NCI-H1092 treated with DMSO at 0.1 percent for 48 hours (cell line): ENCODE results near the gene ADARB2.

Experiments
- DNase-seq: peaks from one replicate; lab custom pipeline; 2025; lab: John Stamatoyannopoulos, UW

The ADARB2 gene

DNA sequence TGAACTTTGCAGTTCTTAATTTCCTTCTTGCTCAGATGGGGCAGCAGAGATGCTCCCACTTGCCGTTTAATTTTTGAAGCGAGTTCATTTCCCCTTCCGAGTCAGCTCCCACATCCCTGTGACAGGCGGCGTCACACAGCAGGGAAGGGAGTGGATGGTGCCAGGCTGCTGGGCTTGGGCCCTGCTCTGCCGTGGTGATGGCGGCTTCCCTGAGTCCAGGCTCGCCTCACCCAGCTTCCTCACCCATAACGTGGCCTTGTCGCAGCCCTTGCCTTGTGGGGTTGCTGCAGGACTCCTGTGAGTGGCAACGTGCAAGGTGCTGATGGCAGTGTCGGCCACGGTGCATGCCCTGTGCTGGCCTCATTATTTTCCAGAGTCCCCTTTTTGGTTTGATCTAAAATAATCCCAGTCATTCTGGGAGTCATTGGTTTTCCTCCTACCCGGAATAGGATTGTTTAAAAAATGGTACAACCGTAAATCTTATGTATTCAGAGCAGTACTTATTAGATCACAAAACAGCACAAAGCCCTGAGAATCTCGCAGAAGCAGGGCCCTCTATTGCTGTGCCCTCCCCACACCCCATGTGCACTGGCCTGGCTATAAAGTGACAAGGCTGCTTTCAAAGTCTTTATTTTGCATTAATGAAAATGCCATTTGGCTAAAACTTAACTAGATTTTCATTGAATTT lies 421.1 kb downstream of the ADARB2 start:
- DNase-seq = no peak

- DNase-seq = no peak
Measured at GRCh38 chr10:1315178-1315577, 422.1 kb downstream of the ADARB2 start.

DNA sequence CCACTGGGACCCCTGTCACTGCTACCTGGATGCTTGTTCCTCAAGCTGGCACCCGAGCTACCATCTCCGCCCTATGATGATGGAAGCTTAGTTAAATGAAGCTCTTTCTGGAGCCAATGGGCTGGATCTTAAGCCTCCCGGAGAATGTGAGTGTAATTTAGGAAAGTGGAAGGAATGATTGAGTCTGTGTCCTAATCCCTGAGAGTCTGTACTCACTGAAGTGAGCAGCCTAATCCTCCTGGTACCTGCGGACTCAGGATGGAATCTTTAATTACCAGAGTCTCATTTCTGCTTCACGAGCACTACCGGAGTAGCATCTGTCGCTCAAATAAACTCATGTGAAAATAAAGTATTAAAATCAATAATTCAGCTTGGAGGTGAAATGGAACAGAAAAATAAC lies 425.6 kb downstream of the ADARB2 start:
- DNase-seq = no peak

DNA sequence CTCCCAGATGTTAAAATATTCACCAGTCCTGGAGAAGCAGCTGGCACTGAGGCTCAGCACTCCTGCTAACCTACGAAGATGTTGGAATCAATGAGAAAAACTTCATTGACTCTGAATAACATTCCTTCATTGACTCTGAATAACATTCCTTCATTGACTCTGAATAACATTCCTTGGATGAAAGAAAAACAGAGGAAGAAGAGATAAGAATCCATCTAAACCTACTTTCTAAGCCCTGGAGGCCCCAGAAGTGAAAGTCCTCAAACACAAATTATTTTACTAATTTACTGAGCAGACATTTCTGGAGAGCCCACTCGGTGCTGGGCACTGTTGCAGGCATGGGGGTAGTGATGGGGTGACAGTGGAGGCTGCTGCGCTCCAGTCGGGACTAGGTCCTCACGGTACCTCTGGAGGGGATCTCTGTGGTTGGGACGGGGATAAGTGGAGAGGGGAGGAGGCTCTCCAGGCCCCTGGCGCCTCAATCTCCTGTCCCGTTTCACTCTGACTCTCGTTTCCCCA lies 427.0 kb downstream of the ADARB2 start:
- no peak for DNase-seq

DNA sequence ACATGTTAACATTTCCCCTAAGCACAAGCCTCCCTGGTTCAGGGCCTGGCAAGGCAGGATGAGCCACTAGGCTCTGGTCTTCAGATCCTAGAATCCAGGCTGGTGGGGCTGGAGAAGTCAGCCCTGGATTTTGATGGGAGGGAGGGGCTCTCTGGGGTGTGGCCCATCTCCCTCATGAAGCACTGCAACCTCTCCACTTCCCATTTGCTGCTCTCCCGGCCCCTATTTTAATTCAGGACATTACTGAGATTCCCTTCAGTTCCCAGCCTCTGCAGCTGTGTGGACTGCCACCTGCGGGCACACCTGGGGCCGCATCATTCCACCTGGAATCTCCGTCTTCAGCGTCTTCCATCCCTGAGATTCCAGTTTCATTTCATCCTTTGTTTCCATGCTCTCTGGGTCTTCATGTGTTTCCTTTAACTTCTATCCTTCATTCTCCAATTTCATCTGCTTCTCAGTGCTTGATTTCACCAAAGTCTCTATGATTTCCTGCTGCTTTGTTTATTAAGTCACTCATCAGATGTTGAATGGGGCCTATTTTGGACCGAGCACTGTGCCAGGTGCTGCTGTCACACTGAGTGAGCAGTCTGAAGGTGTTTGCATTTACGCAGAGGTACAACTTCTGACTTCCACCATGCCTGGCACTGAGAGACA lies 427.6 kb downstream of the ADARB2 start:
- no peak for DNase-seq

GRCh38 chr10:1308962-1309616 lies 428.2 kb downstream of the ADARB2 start:
- no peak for DNase-seq

DNA sequence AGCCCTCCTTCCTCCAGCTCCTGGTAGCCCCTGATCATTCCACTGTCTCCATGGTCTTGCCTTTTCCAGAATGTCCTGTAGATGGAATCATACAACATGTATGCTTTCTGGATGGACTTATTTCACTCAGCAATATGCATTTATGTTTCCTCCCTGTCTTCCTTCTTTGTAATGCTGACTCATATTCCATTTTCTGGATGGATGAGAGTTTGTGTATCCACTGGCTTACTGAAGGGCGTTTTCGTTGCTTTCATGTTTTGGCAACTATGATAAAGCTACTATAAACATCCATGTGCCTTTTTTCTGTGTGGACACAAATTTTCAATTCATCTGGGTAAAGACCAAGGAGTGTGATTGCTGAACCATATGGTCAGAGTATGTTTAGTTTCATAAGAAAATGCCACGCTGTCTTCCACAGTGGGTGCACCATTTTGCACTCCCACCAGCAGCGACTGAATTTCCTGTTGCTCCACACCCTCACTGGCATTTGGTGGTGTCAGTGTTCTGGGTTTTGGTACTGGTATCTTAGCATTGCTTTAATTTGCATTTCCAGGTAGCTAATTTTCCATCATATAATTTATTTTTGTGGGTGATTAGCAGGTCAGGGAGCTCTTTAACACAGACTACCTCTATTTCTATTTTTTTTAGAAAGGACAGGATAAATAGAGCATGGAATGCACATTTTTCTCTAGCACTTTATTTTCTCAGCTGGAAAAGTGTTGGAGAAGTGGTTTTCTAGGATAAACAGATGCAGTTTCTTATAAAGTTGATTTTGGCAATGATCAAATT lies 429.0 kb downstream of the ADARB2 start:
- DNase-seq = no peak

GRCh38 chr10:1301143-1301542 lies 436.2 kb downstream of the ADARB2 start:
- no peak for DNase-seq

GRCh38 chr10:1300218-1300617 lies 437.1 kb downstream of the ADARB2 start:
- DNase-seq = no peak

- no peak for DNase-seq
Measured at GRCh38 chr10:1299041-1299726, 438.1 kb downstream of the ADARB2 start.

DNA sequence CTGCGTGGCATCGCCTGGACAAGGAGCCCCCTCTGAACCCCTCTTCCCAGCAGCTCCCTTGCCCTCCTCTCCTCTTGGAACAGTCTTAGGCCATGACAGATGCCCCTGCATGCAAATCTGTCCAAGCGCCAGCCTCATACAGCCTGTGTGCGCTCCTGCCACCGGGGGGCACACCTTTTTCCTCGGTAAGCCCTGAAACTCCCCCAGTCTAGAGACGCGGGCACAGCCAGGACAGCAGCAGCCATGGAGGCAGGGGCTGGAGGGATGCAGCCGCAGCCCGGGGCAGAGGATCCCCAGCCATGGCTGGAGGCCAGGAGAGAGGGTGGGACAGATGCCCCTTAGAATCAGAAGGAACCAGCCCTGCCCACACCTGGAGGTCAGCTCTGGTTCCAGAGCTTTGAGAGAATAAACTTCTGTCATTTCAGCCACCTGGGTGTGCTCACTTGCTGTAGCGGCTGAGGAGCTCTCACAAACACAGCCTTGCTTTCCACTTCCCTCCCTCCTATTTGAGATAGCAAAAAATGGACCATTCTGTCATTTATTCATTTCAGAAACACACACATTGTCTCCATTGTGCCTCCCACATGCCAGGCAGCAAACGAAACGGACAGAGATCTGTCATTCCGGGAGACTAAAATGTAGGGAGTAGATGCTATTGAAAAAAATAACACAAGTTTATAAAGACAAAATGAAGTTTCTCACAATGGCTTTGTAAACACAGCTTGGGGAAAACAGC lies 439.6 kb downstream of the ADARB2 start:
- no peak for DNase-seq

DNA sequence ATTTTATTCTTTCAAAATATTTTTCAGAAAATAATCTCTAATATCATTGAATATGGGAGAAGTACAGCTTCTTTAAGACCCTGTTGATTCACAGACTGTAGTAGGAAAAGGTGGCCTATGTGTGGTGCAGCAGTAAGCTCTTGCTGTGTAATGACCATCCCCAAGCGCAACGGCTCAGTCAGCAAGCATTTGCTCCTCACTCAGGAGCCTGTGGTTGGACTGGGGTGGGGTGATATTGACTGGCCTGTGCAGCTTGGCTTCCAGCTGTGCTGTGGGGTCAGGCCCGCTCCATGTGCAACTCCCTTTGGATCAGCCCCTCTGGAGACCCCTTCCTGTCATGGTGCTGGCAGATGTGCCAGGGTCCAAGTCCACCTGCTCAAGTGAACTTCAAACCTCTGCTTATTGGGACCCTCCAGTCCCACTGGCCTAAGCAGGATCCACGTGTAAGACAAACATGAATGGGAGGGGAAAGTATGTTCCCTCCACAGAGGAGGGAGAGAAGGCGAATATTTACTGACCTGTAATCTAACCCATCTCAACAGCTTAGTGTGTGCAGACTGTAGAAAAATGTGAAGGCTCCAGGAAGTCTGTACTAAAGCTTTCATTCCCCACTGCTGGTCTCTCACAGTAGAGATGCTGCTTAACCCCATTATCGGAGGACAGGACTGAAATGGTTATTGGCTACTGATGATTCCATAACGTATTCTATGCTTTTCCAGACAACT lies 441.4 kb downstream of the ADARB2 start:
- no peak for DNase-seq

GRCh38 chr10:1294748-1295147 lies 442.6 kb downstream of the ADARB2 start:
- no peak for DNase-seq

DNA sequence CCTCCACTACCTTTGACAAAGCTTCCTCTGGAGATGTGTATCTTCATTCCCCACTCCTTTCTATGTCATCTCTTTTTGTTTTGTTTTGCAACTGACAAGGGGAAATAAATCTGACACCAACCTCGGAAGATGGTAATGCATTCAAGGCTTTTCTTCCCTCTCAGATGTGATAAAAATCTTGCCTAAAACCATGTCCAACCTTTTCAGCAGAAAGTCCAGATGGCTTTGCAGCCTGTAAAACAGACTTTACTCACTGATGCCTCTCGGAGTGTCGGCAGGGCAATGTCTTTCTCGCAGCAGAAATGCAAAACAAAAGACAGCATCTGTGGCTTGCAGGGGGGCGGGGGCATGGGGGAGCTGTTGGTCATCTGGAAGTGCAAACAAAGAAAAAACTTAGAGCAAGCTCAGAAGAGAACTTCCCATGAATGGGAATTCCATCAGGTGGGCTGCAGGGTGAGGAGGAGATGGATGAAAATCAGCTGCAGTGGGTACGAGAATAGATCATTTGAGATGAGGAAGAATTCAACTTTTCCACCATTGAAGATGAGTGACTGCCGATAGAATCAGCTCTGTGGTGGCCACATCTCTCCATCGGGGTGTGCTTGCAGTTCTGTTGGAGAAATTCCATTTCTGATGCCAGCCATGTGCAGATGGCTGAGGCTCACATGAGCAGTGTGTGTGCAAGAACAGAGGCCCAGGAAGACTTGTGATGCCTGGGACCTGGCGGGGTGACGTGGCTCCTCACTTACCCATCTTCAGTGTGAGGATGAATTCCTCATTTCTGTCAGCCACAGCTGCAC lies 443.5 kb downstream of the ADARB2 start:
- DNase-seq = no peak

- no peak for DNase-seq
Measured at GRCh38 chr10:1293157-1293556, 444.2 kb downstream of the ADARB2 start.

GRCh38 chr10:1292611-1293031 lies 444.7 kb downstream of the ADARB2 start:
- DNase-seq = no peak

DNA sequence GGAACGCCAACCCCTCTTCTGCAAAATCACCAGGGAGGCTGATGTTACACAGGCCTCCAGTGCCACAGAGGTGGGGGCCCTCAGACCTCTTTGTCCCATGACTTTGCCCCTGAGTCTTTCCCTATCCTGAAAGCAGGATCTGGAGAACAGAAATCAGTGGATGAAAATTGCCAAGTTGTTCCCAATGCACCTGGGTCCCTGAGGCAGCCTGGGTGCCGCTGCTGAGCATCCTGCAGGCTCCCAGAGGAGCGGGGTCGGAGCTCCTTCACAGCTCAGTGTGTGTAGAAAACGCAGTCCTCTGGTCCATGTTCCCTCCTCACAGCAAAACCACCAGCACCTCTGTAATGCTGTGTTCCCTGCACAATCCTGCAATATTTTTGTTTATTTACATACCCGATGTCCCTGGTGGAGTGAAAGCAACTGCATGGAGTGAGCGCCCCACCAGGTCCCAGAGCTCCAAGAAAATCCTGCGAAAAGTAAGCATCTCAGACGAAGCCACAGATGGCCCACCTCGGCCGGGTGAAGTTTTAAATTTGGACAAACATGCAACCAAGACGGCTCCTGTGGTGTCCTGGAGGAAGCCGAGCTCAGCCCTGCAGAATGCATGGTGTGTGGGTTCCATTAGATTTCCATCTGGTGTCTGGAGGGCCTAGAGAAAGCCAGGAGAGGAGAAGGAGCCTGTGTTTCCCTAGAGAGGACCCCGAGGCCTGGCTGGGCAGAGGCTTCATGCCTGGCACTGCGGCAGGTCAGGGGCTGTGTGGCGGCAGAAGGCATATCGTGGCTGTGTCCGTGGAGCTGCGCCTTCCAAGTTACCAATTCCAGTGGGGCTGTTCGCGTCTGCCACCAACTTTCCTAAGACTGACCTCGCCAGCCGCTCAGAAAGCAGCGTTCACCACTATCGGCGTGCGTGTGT lies 445.9 kb downstream of the ADARB2 start:
- DNase-seq = no peak

DNA sequence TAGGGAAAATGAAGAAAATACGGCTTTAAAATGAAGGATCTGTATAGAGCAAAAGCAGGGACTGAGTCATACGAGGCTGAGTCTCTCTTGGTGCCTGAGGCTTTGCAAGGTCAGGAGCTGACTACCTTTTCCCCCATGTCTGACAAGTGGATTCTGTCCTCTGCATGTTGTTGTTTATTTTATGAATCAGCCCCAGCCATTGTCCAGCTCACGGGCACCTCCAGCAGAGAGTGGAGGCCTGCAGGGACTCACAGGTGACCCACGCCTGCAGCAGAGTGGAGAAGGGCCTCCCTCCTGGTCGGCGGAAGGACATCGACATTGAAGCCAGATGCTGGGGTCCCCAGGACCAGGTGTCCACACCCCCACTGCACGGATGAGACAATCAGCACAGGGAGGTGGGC lies 447.3 kb downstream of the ADARB2 start:
- no peak for DNase-seq
